ENCODE measurements around the gene BRSK1.

Gene BRSK1

DNA sequence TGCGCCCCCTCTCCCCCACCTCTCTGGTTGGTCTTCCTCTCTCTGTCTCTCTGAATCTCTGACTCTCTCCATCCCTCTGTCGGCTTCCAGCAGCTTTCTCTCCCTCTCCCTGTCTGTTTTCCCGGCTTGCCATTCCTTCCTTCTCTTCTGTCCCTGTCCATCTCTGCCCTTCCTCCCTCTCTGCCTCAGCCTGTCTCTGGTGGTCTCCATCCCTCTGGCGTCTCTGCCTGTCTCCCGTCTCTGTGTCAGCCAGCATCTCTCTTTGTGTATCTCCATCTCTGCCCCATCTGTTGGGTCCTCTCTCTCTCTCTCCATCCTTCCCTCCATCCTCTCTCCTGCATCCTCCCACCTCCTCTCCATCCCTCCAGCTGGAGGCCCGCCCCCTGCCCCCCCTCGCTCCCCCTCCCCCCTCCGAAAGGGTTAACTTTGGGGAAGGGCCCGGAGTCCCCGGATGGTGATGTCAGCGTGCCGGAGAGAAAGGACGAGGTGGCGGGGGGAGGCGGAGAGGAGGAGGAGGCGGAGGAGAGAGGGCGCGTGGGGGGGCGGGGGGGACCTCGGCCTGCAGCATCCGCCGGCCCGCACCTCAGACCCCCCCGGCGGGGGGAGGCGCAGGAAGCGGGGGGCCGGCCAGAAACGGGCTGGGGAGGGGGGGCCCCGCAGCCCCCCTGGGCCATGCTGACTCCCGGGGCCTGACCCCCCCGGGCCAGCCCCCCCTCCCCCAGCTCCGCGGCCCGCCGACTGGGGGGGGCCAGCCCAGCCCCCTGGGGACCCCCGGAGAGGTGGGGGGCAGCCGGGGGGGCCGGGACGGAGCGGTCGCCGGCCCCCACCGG is at the start of gene BRSK1:
Gene BRSK1, plus strand, starts transcription at position 450 of the 830 bp plus-strand sequence. CDS start 446 bp downstream, outside the sequence.
- H3K79me2 ChIP-seq (ENCODE audit: insufficient read depth, low read length), result peaks cover 9% of the 10 kb centered on the region
- H3K4me2 ChIP-seq (ENCODE audit: insufficient read depth, low read length), result peak within 1 kb of the TSS; percentile 7; the same call in 1 of the 2 replicates
- no peak within 1 kb of the TSS for H3K9ac ChIP-seq (ENCODE audit: low read depth, low read length)
- DNase-seq (peak; percentile 73), ATAC-seq (ENCODE audit: insufficient read depth, low read depth) (0 out of 3 replicates have a peak, but pooled peaks have one; percentile 12)
- no peaks in the 10 kb centered on the region for H4K20me1 ChIP-seq (ENCODE audit: insufficient read depth, low read length)
- H2AFZ ChIP-seq (ENCODE audit: low read depth, low read length), result no peak within 1 kb of the TSS; the same call in 1 of the 2 replicates
- no peaks in the 10 kb centered on the region for H3K9me3 ChIP-seq (ENCODE audit: insufficient read depth, low read length, severe bottlenecking)
- no peaks in the 10 kb centered on the region for H3K27me3 ChIP-seq (ENCODE audit: insufficient read depth, low read length, poor library complexity)
- H3K36me3 ChIP-seq (ENCODE audit: insufficient read depth, low read length), result no peaks in the 10 kb centered on the region
- TF ChIP-seq EZH2 (IDR thresholded peaks at IDR 0.05; ENCODE audit: borderline replicate concordance, low read depth, low read length, severe bottlenecking), result no peak
- TF ChIP-seq, protein P1, sequence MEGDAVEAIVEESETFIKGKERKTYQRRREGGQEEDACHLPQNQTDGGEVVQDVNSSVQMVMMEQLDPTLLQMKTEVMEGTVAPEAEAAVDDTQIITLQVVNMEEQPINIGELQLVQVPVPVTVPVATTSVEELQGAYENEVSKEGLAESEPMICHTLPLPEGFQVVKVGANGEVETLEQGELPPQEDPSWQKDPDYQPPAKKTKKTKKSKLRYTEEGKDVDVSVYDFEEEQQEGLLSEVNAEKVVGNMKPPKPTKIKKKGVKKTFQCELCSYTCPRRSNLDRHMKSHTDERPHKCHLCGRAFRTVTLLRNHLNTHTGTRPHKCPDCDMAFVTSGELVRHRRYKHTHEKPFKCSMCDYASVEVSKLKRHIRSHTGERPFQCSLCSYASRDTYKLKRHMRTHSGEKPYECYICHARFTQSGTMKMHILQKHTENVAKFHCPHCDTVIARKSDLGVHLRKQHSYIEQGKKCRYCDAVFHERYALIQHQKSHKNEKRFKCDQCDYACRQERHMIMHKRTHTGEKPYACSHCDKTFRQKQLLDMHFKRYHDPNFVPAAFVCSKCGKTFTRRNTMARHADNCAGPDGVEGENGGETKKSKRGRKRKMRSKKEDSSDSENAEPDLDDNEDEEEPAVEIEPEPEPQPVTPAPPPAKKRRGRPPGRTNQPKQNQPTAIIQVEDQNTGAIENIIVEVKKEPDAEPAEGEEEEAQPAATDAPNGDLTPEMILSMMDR (IDR thresholded peaks at IDR 0.05; ENCODE audit: borderline replicate concordance, extremely low read depth, low read length, poor library complexity, severe bottlenecking), result no peak
- H3K4me3 ChIP-seq (ENCODE audit: low read depth in 1 of 2, low read length in 2 of 2), result no peak within 1 kb of the TSS
- H3K4me1 ChIP-seq (ENCODE audit: insufficient read depth, low read length), result peaks cover 15% of the 10 kb centered on the region
- no peak within 1 kb of the TSS for H3K27ac ChIP-seq (ENCODE audit: low read length)

DNA sequence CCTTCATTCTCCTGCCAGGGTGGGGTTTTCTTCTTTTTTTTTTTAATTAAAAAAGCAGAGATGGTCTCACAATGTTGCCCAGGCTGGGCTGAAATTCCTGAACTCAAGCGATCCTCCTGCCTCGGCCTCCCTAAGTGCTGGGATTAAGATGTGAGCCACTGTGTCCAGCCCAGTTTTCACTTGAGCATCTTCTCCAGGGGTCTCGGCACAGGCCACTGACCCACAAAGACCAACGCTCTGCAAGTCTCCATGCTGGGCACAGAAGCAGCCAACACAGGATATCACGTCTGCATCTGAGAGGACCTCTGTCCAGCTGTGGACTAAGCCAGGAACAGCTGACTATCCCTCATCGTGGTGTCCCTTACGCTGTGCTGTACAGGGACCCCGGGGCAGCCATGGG is 45.8 kb upstream of the BRSK1 start:
- Histone ChIP-seq H3K36me3 (ENCODE audit: insufficient read depth, low read length) (peaks cover 92% of the 10 kb centered on the region), H3K9ac (ENCODE audit: low read depth, low read length) (no peak overlapping the region), H3K27me3 (ENCODE audit: insufficient read depth, low read length, poor library complexity) (no peaks in the 10 kb centered on the region), H3K4me3 (ENCODE audit: low read depth in 1 of 2, low read length in 2 of 2) (no peak overlapping the region), H3K79me2 (ENCODE audit: insufficient read depth, low read length) (no peaks in the 10 kb centered on the region), H3K9me3 (ENCODE audit: insufficient read depth, low read length, severe bottlenecking) (no peaks in the 10 kb centered on the region), H4K20me1 (ENCODE audit: insufficient read depth, low read length) (peaks cover 42% of the 10 kb centered on the region), H2AFZ (ENCODE audit: low read depth, low read length) (no peak overlapping the region), H3K27ac (ENCODE audit: low read length) (no peak overlapping the region), H3K4me1 (ENCODE audit: insufficient read depth, low read length) (no peaks in the 10 kb centered on the region), H3K4me2 (ENCODE audit: insufficient read depth, low read length) (no peak overlapping the region)
- TF ChIP-seq, protein P1 (IDR thresholded peaks at IDR 0.05; ENCODE audit: borderline replicate concordance, extremely low read depth, low read length, poor library complexity, severe bottlenecking), result no peak
- no peak for TF ChIP-seq EZH2 (IDR thresholded peaks at IDR 0.05; ENCODE audit: borderline replicate concordance, low read depth, low read length, severe bottlenecking)
- ATAC-seq (ENCODE audit: insufficient read depth, low read depth) (no peak), DNase-seq (no peak)

DNA sequence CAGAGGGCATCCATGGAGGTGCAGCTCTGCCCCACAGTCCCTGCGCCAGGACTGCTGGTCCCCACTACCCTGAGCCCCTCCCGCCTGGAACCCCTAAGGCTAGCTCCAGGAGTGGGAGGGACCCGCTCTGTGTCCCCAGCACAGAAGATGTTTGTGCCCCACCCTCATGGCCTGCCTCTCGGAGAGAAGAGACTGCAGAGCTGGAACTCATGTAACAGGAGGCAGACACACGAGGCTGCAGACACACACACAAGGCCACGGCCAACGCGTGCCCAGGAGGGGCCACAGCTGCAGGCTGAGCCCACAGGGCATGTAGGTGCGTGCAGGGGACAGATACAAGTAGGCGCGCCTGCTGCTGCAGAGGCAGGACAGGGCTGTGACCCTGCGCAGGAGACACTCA is 44.8 kb upstream of the BRSK1 start:
- no peaks in the 10 kb centered on the region for H3K79me2 ChIP-seq (ENCODE audit: insufficient read depth, low read length)

More for the DNA sequence above, 44.8 kb upstream of the BRSK1 start:
- Histone ChIP-seq H4K20me1 (ENCODE audit: insufficient read depth, low read length) (peaks cover 47% of the 10 kb centered on the region), H3K4me1 (ENCODE audit: insufficient read depth, low read length) (no peaks in the 10 kb centered on the region), H3K27me3 (ENCODE audit: insufficient read depth, low read length, poor library complexity) (no peaks in the 10 kb centered on the region), H3K27ac (ENCODE audit: low read length) (no peak overlapping the region), H3K36me3 (ENCODE audit: insufficient read depth, low read length) (peaks cover 91% of the 10 kb centered on the region), H3K4me2 (ENCODE audit: insufficient read depth, low read length) (no peak overlapping the region), H2AFZ (ENCODE audit: low read depth, low read length) (no peak overlapping the region), H3K9me3 (ENCODE audit: insufficient read depth, low read length, severe bottlenecking) (no peaks in the 10 kb centered on the region), H3K4me3 (ENCODE audit: low read depth in 1 of 2, low read length in 2 of 2) (no peak overlapping the region), H3K9ac (ENCODE audit: low read depth, low read length) (no peak overlapping the region)
- TF ChIP-seq EZH2 (IDR thresholded peaks at IDR 0.05; ENCODE audit: borderline replicate concordance, low read depth, low read length, severe bottlenecking), result no peak
- TF ChIP-seq, protein P1 (IDR thresholded peaks at IDR 0.05; ENCODE audit: borderline replicate concordance, extremely low read depth, low read length, poor library complexity, severe bottlenecking), result no peak
- ATAC-seq (ENCODE audit: insufficient read depth, low read depth), result no peak
- no peak for DNase-seq
